ENCODE data around the gene ISOC2.

Gene ISOC2

GRCh38 chr19:55479451-55480230 is 18.2 kb upstream of the ISOC2 start:
- in situ Hi-C loops (cut with HindIII; ENCODE audit: low pct_unique_long_range_greater_than_20kb, low sequenced_read_pairs): no loop called here
- no peak for TF ChIP-seq JUND (IDR thresholded peaks at IDR 0.05; ENCODE audit: low read depth)
- no peak for DNase-seq (ENCODE audit: low read depth in 1 of 2, low spot score in 1 of 2)

GRCh38 chr19:55479045-55479444 is 17.6 kb upstream of the ISOC2 start:
- TF ChIP-seq JUND (IDR thresholded peaks at IDR 0.05; ENCODE audit: low read depth): no peak
- DNase-seq (ENCODE audit: low read depth in 1 of 2, low spot score in 1 of 2): no peak
- in situ Hi-C loops (cut with HindIII; ENCODE audit: low pct_unique_long_range_greater_than_20kb, low sequenced_read_pairs): no loop called here

GRCh38 chr19:55478364-55478763 is 16.9 kb upstream of the ISOC2 start:
- in situ Hi-C loops (cut with HindIII; ENCODE audit: low pct_unique_long_range_greater_than_20kb, low sequenced_read_pairs): no loop called here
- no peak for TF ChIP-seq JUND (IDR thresholded peaks at IDR 0.05; ENCODE audit: low read depth)
- no peak for DNase-seq (ENCODE audit: low read depth in 1 of 2, low spot score in 1 of 2)

- in situ Hi-C loops (cut with HindIII; ENCODE audit: low pct_unique_long_range_greater_than_20kb, low sequenced_read_pairs): no loop called here
Observed at GRCh38 chr19:55477905-55478304, 16.5 kb upstream of the ISOC2 start.

GRCh38 chr19:55476100-55476775 is 14.8 kb upstream of the ISOC2 start, which contains the start of gene ZNF628:
TSS of gene ZNF628 (plus strand) at chr19:55476617. CDS start at chr19:55479911, 3,294 bp downstream.
- TF ChIP-seq JUND (IDR thresholded peaks at IDR 0.05; ENCODE audit: low read depth): no peak
- DNase-seq (ENCODE audit: low read depth in 1 of 2, low spot score in 1 of 2): peak; percentile 98
- in situ Hi-C loops (cut with HindIII; ENCODE audit: low pct_unique_long_range_greater_than_20kb, low sequenced_read_pairs): no loop called here

More at GRCh38 chr19:55477905-55478304, 16.5 kb upstream of the ISOC2 start:
- DNase-seq (ENCODE audit: low read depth in 1 of 2, low spot score in 1 of 2): no peak
- no peak for TF ChIP-seq JUND (IDR thresholded peaks at IDR 0.05; ENCODE audit: low read depth)

- no peak for TF ChIP-seq JUND (IDR thresholded peaks at IDR 0.05; ENCODE audit: low read depth)
- DNase-seq (ENCODE audit: low read depth in 1 of 2, low spot score in 1 of 2): no peak
- in situ Hi-C loops (cut with HindIII; ENCODE audit: low pct_unique_long_range_greater_than_20kb, low sequenced_read_pairs): no loop called here
Observed at GRCh38 chr19:55474269-55475265, 13.1 kb upstream of the ISOC2 start.

GRCh38 chr19:55473225-55474012 is 12.0 kb upstream of the ISOC2 start:
- no peak for DNase-seq (ENCODE audit: low read depth in 1 of 2, low spot score in 1 of 2)
- in situ Hi-C loops (cut with HindIII; ENCODE audit: low pct_unique_long_range_greater_than_20kb, low sequenced_read_pairs): no loop called here
- no peak for TF ChIP-seq JUND (IDR thresholded peaks at IDR 0.05; ENCODE audit: low read depth)

- no peak for TF ChIP-seq JUND (IDR thresholded peaks at IDR 0.05; ENCODE audit: low read depth)
- in situ Hi-C loops (cut with HindIII; ENCODE audit: low pct_unique_long_range_greater_than_20kb, low sequenced_read_pairs): no loop called here
- DNase-seq (ENCODE audit: low read depth in 1 of 2, low spot score in 1 of 2): peak in 1 of 2 experiments; percentile 75
Observed at GRCh38 chr19:55472463-55472862, 11.0 kb upstream of the ISOC2 start.

GRCh38 chr19:55471266-55471665 is 9.8 kb upstream of the ISOC2 start:
- in situ Hi-C loops (cut with HindIII; ENCODE audit: low pct_unique_long_range_greater_than_20kb, low sequenced_read_pairs): no loop called here
- no peak for DNase-seq (ENCODE audit: low read depth in 1 of 2, low spot score in 1 of 2)
- no peak for TF ChIP-seq JUND (IDR thresholded peaks at IDR 0.05; ENCODE audit: low read depth)

- in situ Hi-C loops (cut with HindIII; ENCODE audit: low pct_unique_long_range_greater_than_20kb, low sequenced_read_pairs): no loop called here
- TF ChIP-seq JUND (IDR thresholded peaks at IDR 0.05; ENCODE audit: low read depth): no peak
- DNase-seq (ENCODE audit: low read depth in 1 of 2, low spot score in 1 of 2): no peak
Observed at GRCh38 chr19:55468054-55468393, 6.6 kb upstream of the ISOC2 start.

- in situ Hi-C loops (cut with HindIII; ENCODE audit: low pct_unique_long_range_greater_than_20kb, low sequenced_read_pairs): no loop called here
- TF ChIP-seq JUND (IDR thresholded peaks at IDR 0.05; ENCODE audit: low read depth): no peak
- DNase-seq (ENCODE audit: low read depth in 1 of 2, low spot score in 1 of 2): peak; percentile 50 to 61
Observed at GRCh38 chr19:55467236-55468053, 6.0 kb upstream of the ISOC2 start.
